CD14-positive monocyte (primary cell): ENCODE results near the gene AGPAT2. TPM values are rescaled to one million over a fixed set of nuclear protein-coding genes. Genes with fewer than 3 reads are reported as not detected.

Experiments
- DNase-seq, 3 donors: peaks; one replicate each; pipeline ENCODE4 v3.0.0-alpha.2; 2011 to 2022
- H2AFZ ChIP-seq: 2 replicates; pipeline ENCODE4 v1.6.0; 2012; ENCODE audit warnings: mild to moderate bottlenecking, low read depth, low read length, inconsistent platforms; ENCODE audit not compliant: insufficient read depth, poor library complexity, severe bottlenecking
- H3K27ac ChIP-seq, 2 donors: 1 replicate in 1 of 2; 2 replicates in 1 of 2; pipeline ENCODE4 v1.5.1; 2012 to 2013; ENCODE audit warnings: low read length in 2 of 2, control low read depth in 1 of 2, inconsistent platforms in 1 of 2, low read depth in 1 of 2, mild to moderate bottlenecking in 1 of 2
- H3K27me3 ChIP-seq, 2 donors: one replicate each; pipeline versions ENCODE4 v1.6.0 to v1.6.1; 2011 to 2013; ENCODE audit warnings: low read length in 2 of 2; ENCODE audit not compliant: control insufficient read depth in 2 of 2, insufficient read depth in 2 of 2
- H3K36me3 ChIP-seq, 2 donors: replicated peaks in 1 of 2; 1 replicate in 1 of 2; 2 replicates in 1 of 2; pipeline versions ENCODE4 v1.5.1 to v1.6.1; 2012 to 2013; ENCODE audit warnings: low read length in 2 of 2, control low read depth in 1 of 2, inconsistent platforms in 1 of 2, mild to moderate bottlenecking in 1 of 2; ENCODE audit not compliant: insufficient read depth in 2 of 2, control insufficient read depth in 1 of 2
- H3K4me1 ChIP-seq, 2 donors: 1 replicate in 1 of 2; 2 replicates in 1 of 2; pipeline versions ENCODE4 v1.5.1 to v1.6.1; 2012 to 2013; ENCODE audit warnings: low read length in 2 of 2, control low read depth in 1 of 2, inconsistent platforms in 1 of 2, mild to moderate bottlenecking in 1 of 2, moderate library complexity in 1 of 2; ENCODE audit not compliant: insufficient read depth in 2 of 2, control insufficient read depth in 1 of 2
- H3K4me2 ChIP-seq: replicated peaks from 2 replicates; pipeline ENCODE3; 2012; ENCODE audit warnings: low read length, moderate library complexity, mild to moderate bottlenecking; ENCODE audit not compliant: poor library complexity, severe bottlenecking; ENCODE audit errors: extremely low read depth
- H3K4me3 ChIP-seq, 3 experiments: fragments of 200-600 bp in 1 of 3; sonication (generic) in 1 of 3; replicated peaks in 1 of 3; 1 replicate in 2 of 3; 2 replicates in 1 of 3; pipeline ENCODE4 v1.5.1; 2011 to 2013; ENCODE audit warnings: low read length in 3 of 3, mild to moderate bottlenecking in 3 of 3, control low read depth in 2 of 3, low read depth in 2 of 3, inconsistent platforms in 1 of 3, moderate library complexity in 1 of 3
- H3K79me2 ChIP-seq: 2 replicates; pipeline ENCODE4 v1.6.0; 2012; ENCODE audit warnings: mild to moderate bottlenecking, control low read depth, inconsistent platforms, low read length, moderate library complexity; ENCODE audit not compliant: insufficient read depth
- H3K9ac ChIP-seq: 2 replicates; pipeline ENCODE4 v1.6.0; 2017; ENCODE audit warnings: low read length, mild to moderate bottlenecking; ENCODE audit not compliant: insufficient read depth, poor library complexity, severe bottlenecking
- H3K9me3 ChIP-seq, 2 donors: replicated peaks in 1 of 2; 1 replicate in 1 of 2; 2 replicates in 1 of 2; pipeline versions ENCODE4 v1.5.1 to v1.6.1; 2012 to 2013; ENCODE audit warnings: low read length in 2 of 2, control low read depth in 1 of 2; ENCODE audit not compliant: control insufficient read depth in 1 of 2, insufficient read depth in 1 of 2
- H4K20me1 ChIP-seq: 2 replicates; pipeline ENCODE4 v1.6.0; 2012; ENCODE audit warnings: mild to moderate bottlenecking, low read length, control low read depth, moderate library complexity; ENCODE audit not compliant: insufficient read depth
- H3K27ac Mint-ChIP-seq, 7 donors: one replicate each; pipeline ENCODE4 v1.8.0; 2020; ENCODE audit warnings: mild to moderate bottlenecking in 7 of 7, mixed read lengths in 7 of 7, moderate library complexity in 6 of 7, inconsistent platforms in 2 of 7
- H3K27me3 Mint-ChIP-seq, 3 donors: one replicate each; pipeline ENCODE4 v1.8.0; 2021 to 2022; ENCODE audit warnings: low read depth in 3 of 3, mild to moderate bottlenecking in 3 of 3, mixed read lengths in 3 of 3, moderate library complexity in 3 of 3, inconsistent platforms in 1 of 3
- H3K36me3 Mint-ChIP-seq, 2 donors: one replicate each; pipeline ENCODE4 v1.8.0; 2020; ENCODE audit warnings: mixed read lengths in 2 of 2, inconsistent platforms in 1 of 2, mild to moderate bottlenecking in 1 of 2
- H3K4me1 Mint-ChIP-seq: one replicate; pipeline ENCODE4 v1.8.0; 2020; ENCODE audit warnings: mild to moderate bottlenecking, mixed read lengths
- H3K4me3 Mint-ChIP-seq, 2 donors: one replicate each; pipeline ENCODE4 v1.8.0; 2020; ENCODE audit warnings: mild to moderate bottlenecking in 2 of 2, mixed read lengths in 2 of 2, moderate library complexity in 1 of 2
- H3K9me3 Mint-ChIP-seq, 7 donors: one replicate each; pipeline ENCODE4 v1.8.0; 2020 to 2022; ENCODE audit warnings: mixed read lengths in 7 of 7, mild to moderate bottlenecking in 6 of 7, moderate library complexity in 6 of 7, inconsistent platforms in 2 of 7
- WGBS: methylation state at CpG from one replicate; pipeline ENCODE4 v1.1.5; 2013; ENCODE audit warnings: missing lambda C conversion rate; ENCODE audit not compliant: insufficient coverage; 5-methylcytosine and 5-hydroxymethylcytosine counted together
- intact Hi-C, 2 donors: fragments of 100-400 bp; cut with micrococcal nuclease; formaldehyde crosslinking; loops; one replicate each; pipeline versions ENCODE4 v1.15.0 to v1.15.1; 2023
- polyA plus RNA-seq, 3 donors: library from polyadenylated mRNA; depleted of rRNA in 1 of 3; unstranded in 2 of 3; stranded (reverse) in 1 of 3; fragments of 300-500 nt in 2 of 3; fragments of >200 nt in 1 of 3; fragmentation: Illumina TruSeq in 2 of 3; gene quantifications; 1 replicate in 2 of 3; 2 replicates in 1 of 3; pipeline ENCODE4 v1.2.3, GENCODE V29; 2012 to 2021
- TF ChIP-seq, protein P1 (sequence below): fragments of 200-600 bp; IDR thresholded peaks from one replicate; pipeline ENCODE4 v1.8.0; 2022; ENCODE audit warnings: antibody characterized with exemption, mild to moderate bottlenecking

AGPAT2 gene
- polyA plus RNA-seq, 3 donors, result 80.1 to 139 (median 116) TPM

DNA sequence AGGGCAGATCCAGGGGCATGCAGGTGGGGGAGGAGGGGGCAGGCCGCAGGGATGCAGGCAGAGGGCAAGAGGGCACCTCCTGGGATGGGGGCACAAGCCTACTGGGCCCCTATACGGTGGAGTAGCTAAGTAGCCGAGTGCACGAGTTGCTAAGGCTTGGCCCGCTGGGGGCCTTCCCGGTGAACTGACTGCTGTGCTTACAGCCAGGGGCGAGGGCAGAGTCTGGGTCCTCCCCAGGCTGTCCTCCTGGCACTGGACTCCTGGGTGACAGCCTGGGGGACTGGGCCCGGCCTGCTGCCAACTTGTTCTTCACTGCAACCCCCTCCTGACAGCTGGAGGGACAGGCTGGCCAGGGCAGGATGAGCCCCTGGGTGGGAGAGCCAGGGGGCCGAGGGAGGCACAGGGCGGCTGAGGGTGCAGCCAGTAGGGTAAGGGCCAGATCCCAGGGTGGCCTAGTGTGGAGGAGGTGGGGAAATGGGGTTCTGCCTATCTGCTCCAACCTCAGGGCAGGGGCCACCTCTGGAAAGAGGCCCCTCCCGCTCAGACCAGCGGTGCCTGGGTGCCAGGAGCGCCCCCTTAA, 26.2 kb downstream of the AGPAT2 start:
- intact Hi-C loops, result no loop called here
- H3K4me2 ChIP-seq, result no peak overlapping the region
- Mint-ChIP-seq H3K27ac (no peak overlapping the region), H3K4me3 (no peak overlapping the region), H3K36me3 (peaks cover 0 to 4% of the 10 kb centered on the region in 2 donors), H3K4me1 (peaks cover 23% of the 10 kb centered on the region), H3K9me3 (peaks cover 0 to 16% (median 5%) of the 10 kb centered on the region in 7 donors), H3K27me3 (peaks cover 78 to 94% (median 90%) of the 10 kb centered on the region in 3 donors)
- no peak for DNase-seq
- H3K27ac ChIP-seq, result no peak overlapping the region
- H3K4me3 ChIP-seq, result no peak overlapping the region
- no peaks in the 10 kb centered on the region for H3K36me3 ChIP-seq
- H4K20me1 ChIP-seq, result no peaks in the 10 kb centered on the region
- H3K27me3 ChIP-seq, result peaks cover 69 to 92% of the 10 kb centered on the region in 2 donors
- 18% methylated on average over 11 of the region's 13 CpGs for WGBS
- H2AFZ ChIP-seq, result no peak overlapping the region
- H3K9ac ChIP-seq, result no peak overlapping the region
- H3K79me2 ChIP-seq, result no peaks in the 10 kb centered on the region
- peaks cover 18 to 22% of the 10 kb centered on the region in 2 donors for H3K4me1 ChIP-seq
- TF ChIP-seq, protein P1, sequence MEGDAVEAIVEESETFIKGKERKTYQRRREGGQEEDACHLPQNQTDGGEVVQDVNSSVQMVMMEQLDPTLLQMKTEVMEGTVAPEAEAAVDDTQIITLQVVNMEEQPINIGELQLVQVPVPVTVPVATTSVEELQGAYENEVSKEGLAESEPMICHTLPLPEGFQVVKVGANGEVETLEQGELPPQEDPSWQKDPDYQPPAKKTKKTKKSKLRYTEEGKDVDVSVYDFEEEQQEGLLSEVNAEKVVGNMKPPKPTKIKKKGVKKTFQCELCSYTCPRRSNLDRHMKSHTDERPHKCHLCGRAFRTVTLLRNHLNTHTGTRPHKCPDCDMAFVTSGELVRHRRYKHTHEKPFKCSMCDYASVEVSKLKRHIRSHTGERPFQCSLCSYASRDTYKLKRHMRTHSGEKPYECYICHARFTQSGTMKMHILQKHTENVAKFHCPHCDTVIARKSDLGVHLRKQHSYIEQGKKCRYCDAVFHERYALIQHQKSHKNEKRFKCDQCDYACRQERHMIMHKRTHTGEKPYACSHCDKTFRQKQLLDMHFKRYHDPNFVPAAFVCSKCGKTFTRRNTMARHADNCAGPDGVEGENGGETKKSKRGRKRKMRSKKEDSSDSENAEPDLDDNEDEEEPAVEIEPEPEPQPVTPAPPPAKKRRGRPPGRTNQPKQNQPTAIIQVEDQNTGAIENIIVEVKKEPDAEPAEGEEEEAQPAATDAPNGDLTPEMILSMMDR, result no peak
- peaks cover 0 to 13% of the 10 kb centered on the region in 2 donors for H3K9me3 ChIP-seq

DNA sequence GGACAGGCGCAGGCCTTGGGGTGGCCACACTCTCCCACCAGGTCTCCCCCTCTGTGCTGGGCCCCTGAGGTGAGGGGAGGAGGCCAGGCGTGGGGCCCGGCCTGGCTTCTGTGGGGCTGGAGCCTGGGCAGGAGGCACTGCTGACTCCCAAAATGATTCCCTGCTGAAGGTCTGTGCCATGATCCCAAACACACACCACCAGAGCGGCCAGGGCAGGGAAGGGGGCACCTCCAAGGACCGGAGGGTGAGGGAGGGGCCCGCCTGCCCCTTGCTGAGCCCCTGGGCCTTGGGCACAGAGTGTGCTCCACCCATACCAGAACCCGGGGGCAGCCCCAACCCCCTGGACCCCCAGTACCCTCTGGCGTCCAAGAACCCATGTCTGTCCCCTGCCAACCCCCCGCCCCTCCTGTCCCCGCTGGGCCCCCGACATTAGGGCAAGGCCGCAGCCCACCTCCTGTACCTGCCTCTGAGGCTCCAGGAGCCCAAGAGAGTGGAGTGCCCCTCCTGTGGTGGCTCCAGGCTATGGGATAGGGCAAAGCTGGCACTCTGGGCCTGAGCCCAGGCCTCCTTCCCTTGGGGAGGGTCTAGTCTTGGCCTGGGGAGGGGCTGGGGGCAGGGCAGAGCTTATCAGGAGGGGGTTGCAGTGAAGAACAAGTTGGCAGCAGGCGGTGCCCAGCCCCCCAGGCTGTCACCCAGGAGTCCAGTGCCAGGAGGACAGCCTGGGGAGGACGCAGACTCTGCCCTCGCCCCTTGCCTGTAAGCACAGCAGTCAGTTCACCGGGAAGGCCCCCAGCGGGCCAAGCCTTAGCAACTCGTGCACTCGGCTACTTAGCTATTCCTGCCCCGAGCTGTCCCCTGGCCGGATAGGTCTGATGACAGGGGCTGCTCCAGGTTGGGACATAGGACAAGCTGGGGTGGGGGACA, 27.1 kb downstream of the AGPAT2 start:
- H2AFZ ChIP-seq, result no peak overlapping the region
- H3K27ac Mint-ChIP-seq, result no peak overlapping the region
- peaks cover 84 to 100% (median 96%) of the 10 kb centered on the region in 3 donors for H3K27me3 Mint-ChIP-seq
- TF ChIP-seq, protein P1, result no peak
- peaks cover 0 to 15% (median 5%) of the 10 kb centered on the region in 7 donors for H3K9me3 Mint-ChIP-seq
- H3K27ac ChIP-seq, result no peak overlapping the region
- H3K79me2 ChIP-seq, result no peaks in the 10 kb centered on the region
- peak overlapping the region in 1 of 2 donors; percentile 42 for H3K4me3 Mint-ChIP-seq
- H3K4me1 Mint-ChIP-seq, result peaks cover 32% of the 10 kb centered on the region
- 13% methylated on average over 11 of the region's 21 CpGs for WGBS
- H3K4me3 ChIP-seq, result no peak overlapping the region
- peaks cover 0 to 13% of the 10 kb centered on the region in 2 donors for H3K9me3 ChIP-seq
- H4K20me1 ChIP-seq, result no peaks in the 10 kb centered on the region
- intact Hi-C loops, result no loop called here
- DNase-seq, result no peak
- peaks cover 23 to 26% of the 10 kb centered on the region in 2 donors for H3K4me1 ChIP-seq
- H3K4me2 ChIP-seq, result no peak overlapping the region
- H3K36me3 Mint-ChIP-seq, result peaks cover 0 to 4% of the 10 kb centered on the region in 2 donors
- H3K36me3 ChIP-seq, result no peaks in the 10 kb centered on the region
- no peak overlapping the region for H3K9ac ChIP-seq
- peaks cover 67 to 100% of the 10 kb centered on the region in 2 donors for H3K27me3 ChIP-seq
